Loucy (cell line): ENCODE data around the gene CASP9.

Source experiments
- CTCF ChIP-seq: fragments of 200-600 bp; sonication (generic); conservative IDR thresholded peaks from 2 replicates; pipeline ENCODE4 v1.5.1; 2014; ENCODE audit warnings: mild to moderate bottlenecking, antibody characterized with exemption, low read length
- EZH2phosphoT487 ChIP-seq: fragments of 200-600 bp; IDR thresholded peaks from 2 replicates; pipeline ENCODE4 v1.6.1; 2018; ENCODE audit warnings: antibody characterized with exemption, mild to moderate bottlenecking, moderate library complexity, borderline replicate concordance

DNA sequence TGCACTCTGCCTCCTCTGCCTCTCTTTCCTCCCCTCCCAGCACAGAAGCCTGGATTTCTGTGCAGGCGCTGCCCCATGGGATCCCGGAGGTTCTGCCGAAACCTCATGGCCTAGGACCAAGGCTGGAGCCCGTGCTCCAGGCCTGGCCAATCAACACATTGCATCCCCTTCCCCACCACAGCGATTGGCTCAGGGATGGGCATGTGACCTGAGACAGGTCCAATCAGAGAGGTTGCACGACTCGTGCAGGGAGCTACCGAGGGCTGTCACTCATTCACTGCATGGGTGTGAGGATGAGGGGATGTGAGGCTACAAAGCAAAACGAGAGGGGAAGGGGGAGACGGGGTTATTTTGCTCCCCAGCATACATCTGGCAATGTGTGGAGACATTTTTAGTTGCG is 51.4 kb downstream of the CASP9 start:
- no peak for TF ChIP-seq CTCF
- no peak for TF ChIP-seq EZH2phosphoT487
